Stimulated activated CD4-positive, alpha-beta T cell treated with anti-CD3 and anti-CD28 coated beads, TNF-alpha, amount 100 ng/mL, for 4 hours (primary cell): ENCODE data around the gene FLNC.

Experiments
- DNase-seq, 3 experiments: peaks; one replicate each; pipeline ENCODE4 v3.0.0-alpha.2; 2020; ENCODE audit warnings: low read depth in 3 of 3

The FLNC gene

GRCh38 chr7:128861957-128862570 lies 31.9 kb downstream of the FLNC start:
- no peak for DNase-seq

GRCh38 chr7:128862571-128863432 lies 32.6 kb downstream of the FLNC start, which contains the start of gene ATP6V1F:
ATP6V1F (plus strand) TSS chr7:128862856; CDS start chr7:128862905, 49 bp downstream.
- peak; percentile 99 to 100 (median 99) for DNase-seq

GRCh38 chr7:128863433-128863989 lies 33.3 kb downstream of the FLNC start:
- DNase-seq = no peak

GRCh38 chr7:128865303-128865702 lies 35.1 kb downstream of the FLNC start:
- DNase-seq = no peak

DNA sequence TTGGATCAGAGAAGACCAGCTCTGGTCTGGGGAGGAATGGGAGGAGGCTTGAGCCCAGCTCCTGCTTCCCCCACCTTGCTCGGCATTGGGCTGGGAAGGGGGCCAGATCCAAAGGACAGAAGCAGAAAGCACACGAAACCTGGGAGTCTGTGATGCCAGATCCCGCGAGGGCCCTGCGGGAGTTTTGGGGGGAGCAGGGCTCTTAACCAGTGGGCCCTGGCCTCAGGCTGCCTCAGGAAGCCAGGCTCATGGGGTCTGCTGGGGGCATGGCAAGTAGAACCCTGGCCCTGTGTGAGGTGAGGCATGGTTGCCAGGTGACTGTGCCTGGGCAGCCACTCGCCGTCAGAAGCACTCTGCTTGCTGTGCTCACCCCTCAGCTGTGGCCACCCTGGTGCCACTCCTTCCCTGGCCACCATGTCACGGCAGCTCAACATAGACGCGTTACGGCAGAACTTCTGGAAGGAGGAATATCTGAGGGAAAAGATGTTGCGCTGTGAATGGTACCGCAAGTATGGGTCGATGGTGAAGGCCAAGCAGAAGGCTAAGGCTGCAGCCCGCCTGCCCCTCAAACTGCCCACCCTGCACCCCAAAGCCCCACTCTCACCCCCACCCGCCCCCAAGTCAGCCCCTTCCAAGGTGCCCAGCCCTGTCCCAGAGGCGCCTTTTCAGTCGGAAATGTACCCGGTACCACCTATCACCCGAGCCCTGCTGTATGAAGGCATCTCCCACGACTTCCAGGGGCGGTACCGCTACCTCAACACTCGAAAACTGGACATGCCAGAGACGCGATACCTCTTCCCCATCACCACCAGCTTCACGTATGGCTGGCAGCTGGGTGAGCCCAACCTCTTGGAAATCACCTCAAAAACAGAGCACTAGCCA lies 36.0 kb downstream of the FLNC start:
- no peak for DNase-seq

DNA sequence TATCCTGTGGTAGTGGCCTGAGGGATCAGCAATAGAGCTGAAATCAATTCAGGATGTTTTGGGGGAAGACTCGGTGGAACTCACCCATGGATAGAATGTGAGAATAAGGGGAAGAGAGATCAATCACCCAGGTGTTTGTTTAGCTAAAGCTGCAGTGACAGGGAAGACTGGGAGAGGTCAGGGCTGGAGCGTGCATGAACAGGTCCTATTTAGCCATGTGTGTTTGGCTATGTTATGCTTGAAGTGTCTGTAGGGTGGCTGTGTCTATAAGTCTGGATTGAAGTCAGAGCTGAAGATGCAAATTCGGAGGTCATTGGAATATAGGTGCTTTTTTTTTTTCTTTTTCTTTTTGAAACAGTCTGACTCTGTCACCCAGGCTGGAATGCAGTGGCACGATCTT lies 37.0 kb downstream of the FLNC start:
- no peak for DNase-seq

DNA sequence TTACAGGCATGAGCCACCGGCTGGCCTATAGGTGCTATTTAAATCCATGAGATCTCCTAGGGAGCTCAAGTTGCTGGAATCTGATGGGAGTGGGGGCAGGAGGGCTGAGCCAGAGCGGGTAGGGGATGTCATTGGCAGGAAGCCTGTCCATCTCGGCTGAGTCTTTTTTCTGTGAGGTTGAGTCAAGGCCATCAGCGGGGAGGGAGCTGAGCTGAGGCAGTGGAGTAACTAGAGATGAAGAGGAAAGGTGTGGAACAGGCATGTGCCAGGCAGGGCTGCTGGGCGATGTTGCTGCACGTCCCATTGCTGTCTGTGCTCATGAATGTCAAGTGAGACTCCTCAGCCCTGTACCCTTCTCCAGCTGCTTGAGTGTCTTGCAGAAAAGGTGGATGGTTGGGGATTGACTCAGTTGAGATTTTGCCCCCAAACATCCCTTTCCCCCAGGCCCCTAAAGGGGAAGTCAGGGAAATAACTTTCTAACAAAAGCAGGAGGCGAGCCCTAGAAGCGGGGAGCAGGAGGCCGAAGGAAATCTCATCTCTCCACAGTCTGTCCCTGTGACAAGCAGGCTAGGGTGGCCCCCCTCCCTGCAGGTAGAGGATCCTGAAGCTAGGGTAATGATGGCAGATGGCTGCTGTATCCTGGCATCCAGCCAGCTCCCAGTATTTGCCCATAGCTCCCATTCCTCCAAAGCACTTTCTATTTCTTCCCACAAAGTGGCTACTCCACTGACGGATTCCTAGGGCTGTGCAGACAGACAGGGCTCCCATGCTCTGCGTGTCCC lies 37.8 kb downstream of the FLNC start:
- no peak for DNase-seq

GRCh38 chr7:128868624-128869137 lies 38.5 kb downstream of the FLNC start:
- DNase-seq = no peak

DNA sequence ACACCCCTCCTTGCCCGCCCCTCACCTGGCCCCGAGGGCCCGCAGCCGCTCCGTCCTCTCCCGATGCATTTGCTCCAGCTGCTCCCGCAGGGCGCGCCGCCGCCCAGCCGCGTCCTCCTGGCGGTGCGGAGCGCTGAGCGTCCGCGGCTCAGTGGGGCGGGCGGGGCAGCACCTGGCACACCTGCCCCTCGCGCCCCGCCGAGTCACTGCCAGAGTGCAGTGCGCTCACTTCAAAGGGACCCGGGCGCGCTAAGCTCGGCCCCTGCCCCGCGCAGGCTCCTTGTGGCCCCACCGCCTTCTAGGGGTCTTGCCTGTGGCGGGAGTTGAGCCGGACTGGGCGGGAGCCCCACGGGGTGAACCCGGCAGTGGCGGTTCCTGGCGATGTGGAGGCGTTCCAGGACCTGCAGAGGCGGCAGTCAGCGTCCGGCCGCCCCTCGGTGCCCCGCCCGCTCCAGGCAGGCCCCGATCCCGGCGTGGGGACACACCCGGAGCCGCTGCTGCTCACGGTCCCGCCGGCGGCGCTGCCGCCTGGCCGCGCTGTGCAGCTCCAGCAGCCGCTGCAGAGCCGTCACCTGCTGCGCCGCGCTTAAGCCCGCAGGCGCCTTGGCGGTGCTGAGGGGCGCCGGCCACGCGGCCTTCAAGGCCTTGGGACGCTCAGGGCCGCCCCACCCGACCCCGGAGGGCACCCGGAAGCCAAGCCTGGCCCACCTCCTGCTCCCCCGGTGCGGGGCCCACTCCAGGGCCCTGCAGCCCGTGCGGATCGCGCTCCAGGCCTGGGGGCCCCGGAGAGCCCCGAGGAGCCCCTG lies 39.1 kb downstream of the FLNC start:
- peak in 2 of 3 experiments; percentile 10 to 38 for DNase-seq

DNA sequence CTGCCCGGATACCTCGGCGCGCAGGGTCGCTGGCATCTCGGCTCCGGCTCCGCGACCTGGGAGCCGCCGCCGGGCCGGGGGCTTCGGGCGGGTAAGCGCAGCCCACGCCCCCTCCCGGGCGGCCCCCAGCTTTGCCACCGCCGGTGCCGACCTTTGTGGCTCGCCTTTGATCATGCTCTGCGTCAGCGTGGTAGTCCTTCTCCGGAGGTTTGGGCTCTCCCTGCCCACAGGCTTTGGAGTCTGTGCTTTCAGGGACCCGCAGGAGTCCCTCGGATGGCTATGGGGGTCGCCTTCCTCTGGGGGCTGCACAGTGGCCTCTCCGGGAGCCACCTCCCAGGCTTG lies 39.7 kb downstream of the FLNC start:
- no peak for DNase-seq

DNA sequence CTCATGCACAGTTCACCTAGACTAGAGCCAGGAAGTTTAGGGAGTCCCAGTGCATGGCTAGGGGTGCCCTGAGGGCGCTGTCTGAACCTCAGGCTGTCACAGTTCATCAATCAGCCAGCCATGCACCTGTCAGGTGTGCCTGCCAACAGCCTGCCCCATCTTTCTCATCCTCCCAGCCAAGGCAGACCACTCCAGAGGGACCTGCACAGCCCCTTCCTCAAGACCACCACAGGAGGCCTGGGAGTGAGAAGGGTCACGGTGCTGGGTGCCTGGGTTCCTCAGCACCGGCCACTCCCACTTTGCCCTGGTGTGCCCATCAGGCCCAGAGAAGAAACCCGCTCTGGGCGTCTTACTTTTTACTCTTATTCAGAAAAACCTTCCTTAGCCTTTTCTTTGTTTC lies 40.8 kb downstream of the FLNC start:
- no peak for DNase-seq

- no peak for DNase-seq
Measured at GRCh38 chr7:128872394-128872824, 42.2 kb downstream of the FLNC start.

- no peak for DNase-seq
Measured at GRCh38 chr7:128873234-128873633, 43.0 kb downstream of the FLNC start.

- no peak for DNase-seq
Measured at GRCh38 chr7:128874140-128875031, 44.2 kb downstream of the FLNC start.

DNA sequence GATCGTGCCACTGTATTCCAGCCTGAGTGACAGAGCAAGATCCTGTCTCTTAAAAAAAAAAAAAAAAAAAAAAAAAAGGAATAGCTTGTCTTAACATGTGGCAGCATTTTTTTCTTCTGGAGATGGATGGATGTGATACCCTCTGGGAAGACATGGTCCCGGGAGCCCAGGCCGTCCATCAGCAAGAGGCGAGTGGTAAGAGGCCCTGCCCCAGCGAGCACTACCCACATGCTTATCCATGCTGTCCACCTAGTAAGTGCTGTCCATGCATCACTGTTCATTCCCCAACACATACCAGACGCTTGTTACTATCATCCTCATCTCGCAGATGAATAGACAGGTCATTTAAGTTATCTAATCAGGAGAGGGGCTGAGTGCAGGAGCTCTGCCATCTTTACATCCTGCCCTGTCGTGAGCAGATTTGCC lies 45.3 kb downstream of the FLNC start:
- no peak for DNase-seq

DNA sequence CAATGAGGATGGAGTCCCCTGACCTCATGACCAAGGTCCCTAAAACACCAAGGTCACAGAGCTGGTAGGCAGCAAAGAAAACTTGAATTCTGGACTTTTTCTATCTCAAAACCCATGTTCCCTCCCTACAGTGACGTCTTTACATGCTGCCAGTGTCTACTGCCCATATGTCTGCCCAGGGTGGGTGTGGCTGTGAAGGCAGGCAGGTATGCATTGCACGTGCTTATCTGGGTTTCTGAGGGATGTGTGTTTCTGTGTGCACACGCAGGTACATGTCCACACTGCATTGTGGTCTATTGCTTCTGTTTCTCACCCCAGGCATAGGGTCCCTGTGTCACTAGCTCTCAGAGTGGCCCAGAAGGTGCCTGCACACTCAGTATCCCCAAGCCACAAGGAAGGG lies 45.9 kb downstream of the FLNC start:
- DNase-seq = no peak

- DNase-seq = no peak
Measured at GRCh38 chr7:128876586-128876977, 46.4 kb downstream of the FLNC start.

DNA sequence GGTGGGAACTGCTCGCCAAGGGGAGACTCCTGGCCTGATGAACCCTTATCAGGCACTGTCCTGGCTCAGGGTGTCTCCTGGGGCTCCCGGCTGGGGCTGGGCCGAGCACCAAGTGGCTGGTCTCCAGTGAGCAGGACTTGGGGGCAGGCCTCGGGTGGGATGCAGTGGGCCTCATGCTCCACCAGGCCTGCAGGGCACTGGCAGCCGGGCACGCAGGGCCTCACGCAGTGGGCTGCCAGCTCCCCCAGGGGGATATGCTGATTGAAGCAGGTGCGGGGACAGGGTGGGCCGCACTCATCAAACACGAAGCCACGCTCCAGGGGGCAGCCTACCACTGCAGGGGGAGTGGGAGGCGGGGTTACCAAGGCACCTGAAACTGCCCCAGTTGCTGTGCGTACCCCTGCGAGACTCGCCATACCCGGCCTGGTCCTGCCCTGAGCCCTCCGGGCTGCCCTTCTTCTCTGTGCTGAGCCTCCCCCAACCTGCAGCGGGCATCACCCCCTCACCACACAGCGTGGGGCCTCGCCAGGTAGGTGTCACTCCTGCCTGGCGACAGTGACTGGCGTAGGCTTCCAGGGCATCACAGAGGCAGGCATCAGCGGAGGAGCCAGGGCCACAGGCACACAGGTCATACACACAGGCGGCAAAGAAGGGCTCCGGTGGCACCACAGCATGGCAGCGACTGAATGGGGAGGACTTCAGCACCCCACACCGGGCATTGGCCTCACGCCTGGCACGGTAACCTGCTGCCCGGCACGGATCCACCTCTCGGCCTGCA lies 47.0 kb downstream of the FLNC start:
- DNase-seq = no peak
